ENCODE data around the gene SLX4IP. TPM values are rescaled to one million over a fixed set of nuclear protein-coding genes. Genes with fewer than 3 reads are reported as not detected.

SLX4IP gene
- total RNA-seq, 1 donor from 2014 or later = 2.6 TPM

- no peak for DNase-seq (ENCODE audit: low read depth)
- TF ChIP-seq CTCF (conservative IDR thresholded peaks at IDR 0.05; ENCODE audit: low read depth, low read length) = no peak
- H3K4me3 ChIP-seq (ENCODE audit: low read depth, low read length) = no peak overlapping the region
Measured at GRCh38 chr20:10402938-10403608, 32.0 kb upstream of the SLX4IP start.

GRCh38 chr20:10404023-10404628 lies 31.0 kb upstream of the SLX4IP start:
- TF ChIP-seq CTCF (conservative IDR thresholded peaks at IDR 0.05; ENCODE audit: low read depth, low read length) = no peak
- H3K4me3 ChIP-seq (ENCODE audit: low read depth, low read length) = no peak overlapping the region
- DNase-seq (ENCODE audit: low read depth) = no peak

GRCh38 chr20:10404959-10405530 lies 30.1 kb upstream of the SLX4IP start:
- no peak overlapping the region for H3K4me3 ChIP-seq (ENCODE audit: low read depth, low read length)
- TF ChIP-seq CTCF (conservative IDR thresholded peaks at IDR 0.05; ENCODE audit: low read depth, low read length) = no peak
- no peak for DNase-seq (ENCODE audit: low read depth)

- no peak for TF ChIP-seq CTCF (conservative IDR thresholded peaks at IDR 0.05; ENCODE audit: low read depth, low read length)
- no peak for DNase-seq (ENCODE audit: low read depth)
- no peak overlapping the region for H3K4me3 ChIP-seq (ENCODE audit: low read depth, low read length)
Measured at GRCh38 chr20:10408108-10408813, 26.8 kb upstream of the SLX4IP start.

- TF ChIP-seq CTCF (conservative IDR thresholded peaks at IDR 0.05; ENCODE audit: low read depth, low read length) = no peak
- DNase-seq (ENCODE audit: low read depth) = no peak
- H3K4me3 ChIP-seq (ENCODE audit: low read depth, low read length) = no peak overlapping the region
Measured at GRCh38 chr20:10411673-10412072, 23.4 kb upstream of the SLX4IP start.

- no peak overlapping the region for H3K4me3 ChIP-seq (ENCODE audit: low read depth, low read length)
- peak; percentile 50 for TF ChIP-seq CTCF (conservative IDR thresholded peaks at IDR 0.05; ENCODE audit: low read depth, low read length)
- DNase-seq (ENCODE audit: low read depth) = no peak
Measured at GRCh38 chr20:10412591-10413408, 22.3 kb upstream of the SLX4IP start.
